GM19463 (cell line): ENCODE data around the gene CDC42BPB.

Experiments
- ATAC-seq: cut with Tn5 transposase; IDR thresholded peaks from one replicate; pipeline ENCODE4 v1.9.1; 2021; ENCODE audit warnings: mild to moderate bottlenecking, moderate library complexity; ENCODE audit not compliant: unreplicated experiment

Gene CDC42BPB

DNA sequence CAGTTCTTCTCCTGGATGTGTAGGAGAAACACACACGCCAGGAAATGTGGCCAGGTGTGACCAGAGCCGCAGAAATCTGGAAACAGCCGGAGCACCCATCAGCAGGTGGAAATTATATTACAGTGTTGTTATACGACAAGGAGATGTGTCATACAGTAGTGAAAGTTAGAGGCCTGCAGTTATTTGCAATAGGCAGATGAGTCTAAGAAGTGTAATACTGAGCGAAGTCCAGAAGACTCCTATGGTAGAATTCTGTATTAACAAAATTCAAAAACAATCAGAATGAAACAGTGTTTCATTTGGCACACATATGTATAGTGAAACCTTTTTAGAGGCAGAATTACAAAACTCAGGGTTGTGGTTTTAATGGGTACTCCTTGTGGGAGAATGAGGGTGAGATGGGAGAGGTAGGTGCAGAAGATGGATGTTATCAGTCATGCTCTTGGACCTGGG lies 174.2 kb downstream of the CDC42BPB start:
- no peak for ATAC-seq
